Measurements from ENCODE around the gene NADSYN1. TPM values are rescaled to one million over a fixed set of nuclear protein-coding genes. Genes with fewer than 3 reads are reported as not detected.

The NADSYN1 gene
- total RNA-seq, 1 experiment from 2014 or later = 79.7 TPM

DNA sequence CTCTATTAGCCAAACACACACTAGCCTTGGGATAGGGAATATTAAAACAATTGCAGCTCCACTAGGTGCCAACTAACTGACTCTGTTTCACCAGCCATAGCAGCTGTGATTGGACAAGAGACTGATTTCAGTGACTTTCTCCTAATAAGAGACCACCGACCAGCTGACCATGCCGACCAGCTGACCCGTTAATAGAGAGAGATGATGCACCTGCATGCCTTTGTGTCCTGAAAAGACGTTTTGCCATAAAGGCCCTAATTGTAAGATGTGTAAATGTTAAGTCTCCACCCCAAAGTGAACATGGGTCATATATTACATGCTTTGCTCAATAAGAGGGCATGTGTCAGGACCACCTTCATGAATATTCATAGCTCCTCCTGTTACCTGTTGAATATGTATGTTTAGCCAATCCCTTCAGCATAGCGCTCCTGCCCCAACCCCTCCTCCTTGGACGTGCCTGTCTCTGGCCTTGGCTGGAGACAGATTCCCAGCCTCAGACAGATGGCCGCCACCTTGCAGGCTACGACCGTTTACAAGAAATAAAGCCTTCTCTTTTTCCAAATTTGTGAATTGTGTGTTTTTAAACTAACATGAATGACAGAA is 1.3 kb upstream of the NADSYN1 start:
- no TSS peak for BruUV-seq (replicated peaks)
- no peaks in the 10 kb centered on the region for H3K27me3 Mint-ChIP-seq (ENCODE audit: unreplicated experiment)
- H3K4me1 Mint-ChIP-seq (ENCODE audit: low read depth, unreplicated experiment) = peaks cover 29% of the 10 kb centered on the region
- H3K4me3 Mint-ChIP-seq (ENCODE audit: low read depth, unreplicated experiment) = peak overlapping the region; percentile 96
- H3K36me3 Mint-ChIP-seq (ENCODE audit: insufficient read depth, unreplicated experiment) = peaks cover 74% of the 10 kb centered on the region
- H3K27ac Mint-ChIP-seq (ENCODE audit: unreplicated experiment) = peak overlapping the region; percentile 73
- peak; percentile 43 for DNase-seq
- TF ChIP-seq, protein P1, sequence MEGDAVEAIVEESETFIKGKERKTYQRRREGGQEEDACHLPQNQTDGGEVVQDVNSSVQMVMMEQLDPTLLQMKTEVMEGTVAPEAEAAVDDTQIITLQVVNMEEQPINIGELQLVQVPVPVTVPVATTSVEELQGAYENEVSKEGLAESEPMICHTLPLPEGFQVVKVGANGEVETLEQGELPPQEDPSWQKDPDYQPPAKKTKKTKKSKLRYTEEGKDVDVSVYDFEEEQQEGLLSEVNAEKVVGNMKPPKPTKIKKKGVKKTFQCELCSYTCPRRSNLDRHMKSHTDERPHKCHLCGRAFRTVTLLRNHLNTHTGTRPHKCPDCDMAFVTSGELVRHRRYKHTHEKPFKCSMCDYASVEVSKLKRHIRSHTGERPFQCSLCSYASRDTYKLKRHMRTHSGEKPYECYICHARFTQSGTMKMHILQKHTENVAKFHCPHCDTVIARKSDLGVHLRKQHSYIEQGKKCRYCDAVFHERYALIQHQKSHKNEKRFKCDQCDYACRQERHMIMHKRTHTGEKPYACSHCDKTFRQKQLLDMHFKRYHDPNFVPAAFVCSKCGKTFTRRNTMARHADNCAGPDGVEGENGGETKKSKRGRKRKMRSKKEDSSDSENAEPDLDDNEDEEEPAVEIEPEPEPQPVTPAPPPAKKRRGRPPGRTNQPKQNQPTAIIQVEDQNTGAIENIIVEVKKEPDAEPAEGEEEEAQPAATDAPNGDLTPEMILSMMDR (IDR thresholded peaks at IDR 0.05; ENCODE audit: unreplicated experiment) = no peak
- intact Hi-C loops (cut with micrococcal nuclease; ENCODE audit: unreplicated experiment) = no loop called here
- CTCF ChIA-PET = interaction anchor here (1.4 kb wide), 1 partner anchor 365 kb away, joined by 5 read pairs; no protein-coding TSS in a partner anchor
- no peaks in the 10 kb centered on the region for H3K9me3 Mint-ChIP-seq (ENCODE audit: low read depth, unreplicated experiment)

DNA sequence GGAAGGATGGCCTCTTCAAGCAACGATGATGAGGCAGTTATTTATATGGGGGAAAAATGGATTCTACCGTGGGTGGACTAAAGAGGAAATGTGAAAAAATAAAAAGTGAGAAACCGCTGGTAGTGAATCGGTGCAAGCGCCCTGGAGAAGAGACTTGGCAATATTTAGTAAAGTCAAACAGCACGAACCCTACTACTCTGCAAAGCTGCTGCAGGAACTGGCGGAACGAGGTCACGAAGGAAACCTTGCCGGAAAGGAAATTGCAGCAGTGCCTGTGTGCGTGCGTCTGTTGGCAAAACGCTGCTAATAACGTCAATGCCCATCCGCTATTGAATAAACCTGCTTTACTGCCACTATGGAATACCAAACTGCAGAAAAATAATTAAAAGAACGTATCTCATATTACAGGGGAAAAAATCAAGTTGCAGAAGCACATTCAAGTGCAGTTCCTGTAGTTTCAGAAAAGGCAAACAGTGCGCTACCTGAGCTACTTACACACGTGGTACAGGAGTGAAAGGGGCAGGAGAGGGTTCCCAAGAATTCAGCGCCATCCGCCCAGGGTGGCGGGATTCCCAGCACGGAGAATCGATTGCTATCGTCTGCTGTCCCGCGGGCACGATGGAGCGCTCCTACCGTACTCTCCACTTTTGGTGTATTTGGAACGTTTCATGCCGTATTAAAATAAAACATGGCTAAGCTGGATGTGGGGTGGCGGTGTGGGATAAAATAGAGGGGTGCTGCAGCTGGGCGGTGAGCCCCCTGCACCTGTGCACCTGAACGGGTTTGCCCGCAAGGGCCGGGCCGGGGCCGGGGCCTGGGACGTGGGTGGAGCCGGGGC is 585 bp upstream of the NADSYN1 start:
- peak; percentile 31 for DNase-seq
- H3K36me3 Mint-ChIP-seq (ENCODE audit: insufficient read depth, unreplicated experiment) = peaks cover 68% of the 10 kb centered on the region
- TF ChIP-seq, protein P1 (IDR thresholded peaks at IDR 0.05; ENCODE audit: unreplicated experiment) = no peak
- CTCF ChIA-PET = interaction anchor here (0.6 to 1.4 kb wide), 7 partner anchors 21 to 1407 kb away, joined by 3 to 6 read pairs (median 5); no protein-coding TSS in a partner anchor
- no TSS peak for BruUV-seq (replicated peaks)
- H3K4me3 Mint-ChIP-seq (ENCODE audit: low read depth, unreplicated experiment) = peak overlapping the region; percentile 96
- H3K4me1 Mint-ChIP-seq (ENCODE audit: low read depth, unreplicated experiment) = peaks cover 28% of the 10 kb centered on the region
- H3K27ac Mint-ChIP-seq (ENCODE audit: unreplicated experiment) = peak overlapping the region; percentile 80
- intact Hi-C loops (cut with micrococcal nuclease; ENCODE audit: unreplicated experiment) = no loop called here
- H3K9me3 Mint-ChIP-seq (ENCODE audit: low read depth, unreplicated experiment) = no peaks in the 10 kb centered on the region
- H3K27me3 Mint-ChIP-seq (ENCODE audit: unreplicated experiment) = no peaks in the 10 kb centered on the region

DNA sequence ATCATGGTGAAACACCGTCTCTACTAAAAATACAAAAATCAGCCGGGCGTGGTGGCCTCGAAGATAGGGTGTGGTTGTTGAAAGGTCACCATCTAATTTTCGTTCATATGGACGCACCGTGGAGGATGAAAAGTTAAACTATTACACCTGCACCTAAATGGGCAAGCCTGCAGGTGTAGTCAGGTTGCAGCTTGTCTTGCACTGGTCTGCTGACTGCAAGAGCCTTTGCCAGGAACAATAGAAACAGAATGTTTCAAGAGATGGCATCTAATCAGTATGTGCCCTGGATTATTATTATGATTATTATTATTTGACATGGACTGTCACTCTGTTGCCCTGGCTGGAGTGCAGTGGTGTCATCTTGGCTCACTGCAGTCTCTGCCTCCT is 908 bp downstream of the NADSYN1 start:
- peaks cover 56% of the 10 kb centered on the region for H3K36me3 Mint-ChIP-seq (ENCODE audit: insufficient read depth, unreplicated experiment)
- no peaks in the 10 kb centered on the region for H3K27me3 Mint-ChIP-seq (ENCODE audit: unreplicated experiment)
- no peak for DNase-seq
- CTCF ChIA-PET = no interaction called here
- H3K9me3 Mint-ChIP-seq (ENCODE audit: low read depth, unreplicated experiment) = no peaks in the 10 kb centered on the region
- peak overlapping the region; percentile 96 for H3K4me3 Mint-ChIP-seq (ENCODE audit: low read depth, unreplicated experiment)
- intact Hi-C loops (cut with micrococcal nuclease; ENCODE audit: unreplicated experiment) = no loop called here
- H3K27ac Mint-ChIP-seq (ENCODE audit: unreplicated experiment) = no peak overlapping the region
- TF ChIP-seq, protein P1 (IDR thresholded peaks at IDR 0.05; ENCODE audit: unreplicated experiment) = no peak
- H3K4me1 Mint-ChIP-seq (ENCODE audit: low read depth, unreplicated experiment) = peaks cover 28% of the 10 kb centered on the region
- no TSS peak for BruUV-seq (replicated peaks)

DNA sequence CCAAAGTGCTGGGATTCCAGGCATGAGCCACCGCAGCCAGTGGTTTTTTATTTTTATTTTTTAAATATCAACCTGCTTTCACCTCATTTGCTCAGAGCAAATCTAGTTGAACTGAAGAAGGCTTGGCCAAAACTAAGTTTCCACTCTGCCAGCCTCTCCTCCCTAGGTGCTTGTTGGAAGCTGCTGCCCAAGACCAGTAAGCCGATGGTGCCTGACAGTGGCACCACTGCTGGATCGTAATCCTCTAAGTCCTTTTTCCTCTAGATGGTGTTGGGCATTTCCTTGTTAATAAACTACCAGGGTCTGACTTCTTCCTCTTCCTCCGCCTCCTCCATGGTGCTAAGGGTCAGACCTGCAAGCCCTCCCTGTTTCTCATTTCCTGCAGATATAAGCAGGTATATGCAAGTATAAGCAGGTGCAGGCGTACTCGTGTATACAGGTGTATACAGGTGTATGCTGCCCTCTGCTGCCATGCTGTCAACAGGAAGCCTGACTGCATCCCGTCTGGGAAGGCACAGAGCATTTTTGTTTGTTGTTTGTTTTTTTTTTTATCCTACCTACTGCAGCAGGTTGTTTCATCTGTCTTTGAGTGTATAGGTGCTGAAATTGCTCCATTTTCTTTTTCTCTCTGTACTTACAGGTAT is 1.6 kb downstream of the NADSYN1 start:
- TF ChIP-seq, protein P1 (IDR thresholded peaks at IDR 0.05; ENCODE audit: unreplicated experiment) = peak; percentile 20
- peak; percentile 43 for DNase-seq
- no peak overlapping the region for H3K27ac Mint-ChIP-seq (ENCODE audit: unreplicated experiment)
- peak overlapping the region; percentile 96 for H3K4me3 Mint-ChIP-seq (ENCODE audit: low read depth, unreplicated experiment)
- CTCF ChIA-PET = no interaction called here
- H3K4me1 Mint-ChIP-seq (ENCODE audit: low read depth, unreplicated experiment) = peaks cover 28% of the 10 kb centered on the region
- intact Hi-C loops (cut with micrococcal nuclease; ENCODE audit: unreplicated experiment) = no loop called here
- peaks cover 49% of the 10 kb centered on the region for H3K36me3 Mint-ChIP-seq (ENCODE audit: insufficient read depth, unreplicated experiment)
- H3K9me3 Mint-ChIP-seq (ENCODE audit: low read depth, unreplicated experiment) = no peaks in the 10 kb centered on the region
- H3K27me3 Mint-ChIP-seq (ENCODE audit: unreplicated experiment) = no peaks in the 10 kb centered on the region
- no TSS peak for BruUV-seq (replicated peaks)
